ENCODE results near the gene CD3E. TPM values are rescaled to one million over a fixed set of nuclear protein-coding genes. Genes with fewer than 3 reads are reported as not detected.

Gene CD3E
- total RNA-seq, 4 donors from 2014 or later = 0.48 to 2.4 TPM; not detected in 2

GRCh38 chr11:118272001-118272400, 32.5 kb upstream of the CD3E start:
- no peak overlapping the region for H3K27ac ChIP-seq
- no peak for TF ChIP-seq POLR2A (IDR thresholded peaks at IDR 0.05)
- TF ChIP-seq, protein P1, sequence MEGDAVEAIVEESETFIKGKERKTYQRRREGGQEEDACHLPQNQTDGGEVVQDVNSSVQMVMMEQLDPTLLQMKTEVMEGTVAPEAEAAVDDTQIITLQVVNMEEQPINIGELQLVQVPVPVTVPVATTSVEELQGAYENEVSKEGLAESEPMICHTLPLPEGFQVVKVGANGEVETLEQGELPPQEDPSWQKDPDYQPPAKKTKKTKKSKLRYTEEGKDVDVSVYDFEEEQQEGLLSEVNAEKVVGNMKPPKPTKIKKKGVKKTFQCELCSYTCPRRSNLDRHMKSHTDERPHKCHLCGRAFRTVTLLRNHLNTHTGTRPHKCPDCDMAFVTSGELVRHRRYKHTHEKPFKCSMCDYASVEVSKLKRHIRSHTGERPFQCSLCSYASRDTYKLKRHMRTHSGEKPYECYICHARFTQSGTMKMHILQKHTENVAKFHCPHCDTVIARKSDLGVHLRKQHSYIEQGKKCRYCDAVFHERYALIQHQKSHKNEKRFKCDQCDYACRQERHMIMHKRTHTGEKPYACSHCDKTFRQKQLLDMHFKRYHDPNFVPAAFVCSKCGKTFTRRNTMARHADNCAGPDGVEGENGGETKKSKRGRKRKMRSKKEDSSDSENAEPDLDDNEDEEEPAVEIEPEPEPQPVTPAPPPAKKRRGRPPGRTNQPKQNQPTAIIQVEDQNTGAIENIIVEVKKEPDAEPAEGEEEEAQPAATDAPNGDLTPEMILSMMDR (IDR thresholded peaks at IDR 0.05) = no peak
- DNase-seq = no peak
- H3K36me3 ChIP-seq = no peaks in the 10 kb centered on the region
- no peak overlapping the region for H3K4me3 ChIP-seq
- intact Hi-C loops (cut with DNase I; ENCODE audit: low total_unique reads) = no loop called here
- H3K9me3 ChIP-seq = no peaks in the 10 kb centered on the region
- no peaks in the 10 kb centered on the region for H3K4me1 ChIP-seq
- peaks cover 0 to 4% of the 10 kb centered on the region in 2 donors for H3K27me3 ChIP-seq

- DNase-seq = no peak
- Histone ChIP-seq H3K27me3 (peaks cover 0 to 4% of the 10 kb centered on the region in 2 donors), H3K9me3 (no peaks in the 10 kb centered on the region), H3K36me3 (no peaks in the 10 kb centered on the region), H3K27ac (peak overlapping the region; percentile 45 to 52), H3K4me3 (no peak overlapping the region), H3K4me1 (no peaks in the 10 kb centered on the region)
- TF ChIP-seq, protein P1 (IDR thresholded peaks at IDR 0.05) = no peak
- no peak for TF ChIP-seq POLR2A (IDR thresholded peaks at IDR 0.05)
- intact Hi-C loops (cut with DNase I; ENCODE audit: low total_unique reads) = no loop called here
Measured at GRCh38 chr11:118274186-118274585, 30.3 kb upstream of the CD3E start.

DNA sequence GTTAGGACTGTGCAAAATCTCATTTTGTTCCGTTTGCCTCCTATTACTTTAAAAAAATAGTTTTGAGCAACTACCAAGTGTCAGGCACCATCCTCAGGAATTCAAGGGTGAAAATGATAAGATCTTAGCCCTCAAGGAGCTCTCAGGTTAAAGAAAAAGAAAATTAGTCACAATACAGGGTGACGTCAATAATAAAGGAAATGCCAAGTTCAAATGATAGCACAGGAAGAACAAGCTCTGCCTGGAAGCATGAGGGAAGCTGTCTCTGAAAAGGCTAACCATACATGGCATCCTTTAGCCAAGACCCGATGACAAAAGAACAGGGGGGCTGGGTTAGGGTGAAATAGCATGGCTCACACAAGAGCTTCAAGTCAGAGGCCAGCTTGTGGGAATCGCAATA, 29.4 kb upstream of the CD3E start:
- no peaks in the 10 kb centered on the region for H3K36me3 ChIP-seq
- peaks cover 0 to 4% of the 10 kb centered on the region in 2 donors for H3K27me3 ChIP-seq
- H3K9me3 ChIP-seq = no peaks in the 10 kb centered on the region
- H3K4me3 ChIP-seq = no peak overlapping the region
- DNase-seq = peak in 1 of 2 donors; percentile 37
- no peaks in the 10 kb centered on the region for H3K4me1 ChIP-seq
- intact Hi-C loops (cut with DNase I; ENCODE audit: low total_unique reads) = no loop called here
- TF ChIP-seq, protein P1 (IDR thresholded peaks at IDR 0.05) = no peak
- no peak for TF ChIP-seq POLR2A (IDR thresholded peaks at IDR 0.05)
- peak overlapping the region; percentile 52 for H3K27ac ChIP-seq

DNA sequence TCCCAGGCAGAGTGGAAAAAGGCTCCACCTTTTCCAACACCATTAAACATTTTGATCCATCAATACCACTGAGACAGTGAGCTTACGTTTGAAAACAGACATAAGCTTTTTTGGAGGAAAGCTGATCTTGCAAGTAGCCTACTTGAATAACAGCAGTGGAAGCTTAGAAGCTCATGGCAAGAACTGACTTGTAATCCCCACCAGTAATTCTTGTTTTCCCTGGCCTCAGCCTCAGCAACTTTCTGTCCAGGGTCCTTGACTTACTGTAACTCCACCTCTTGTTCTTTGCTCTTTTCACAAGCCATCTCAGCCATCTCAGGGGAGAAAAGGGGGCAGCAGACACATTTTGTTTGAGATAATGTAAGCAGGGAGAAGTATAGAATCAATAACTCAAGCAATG, 28.1 kb upstream of the CD3E start:
- Histone ChIP-seq H3K36me3 (no peaks in the 10 kb centered on the region), H3K27me3 (peaks cover 0 to 4% of the 10 kb centered on the region in 2 donors), H3K27ac (peak overlapping the region in 1 of 2 donors; percentile 63), H3K9me3 (no peaks in the 10 kb centered on the region), H3K4me1 (no peaks in the 10 kb centered on the region), H3K4me3 (no peak overlapping the region)
- intact Hi-C loops (cut with DNase I; ENCODE audit: low total_unique reads) = no loop called here
- TF ChIP-seq, protein P1 (IDR thresholded peaks at IDR 0.05) = no peak
- no peak for TF ChIP-seq POLR2A (IDR thresholded peaks at IDR 0.05)
- DNase-seq = no peak

DNA sequence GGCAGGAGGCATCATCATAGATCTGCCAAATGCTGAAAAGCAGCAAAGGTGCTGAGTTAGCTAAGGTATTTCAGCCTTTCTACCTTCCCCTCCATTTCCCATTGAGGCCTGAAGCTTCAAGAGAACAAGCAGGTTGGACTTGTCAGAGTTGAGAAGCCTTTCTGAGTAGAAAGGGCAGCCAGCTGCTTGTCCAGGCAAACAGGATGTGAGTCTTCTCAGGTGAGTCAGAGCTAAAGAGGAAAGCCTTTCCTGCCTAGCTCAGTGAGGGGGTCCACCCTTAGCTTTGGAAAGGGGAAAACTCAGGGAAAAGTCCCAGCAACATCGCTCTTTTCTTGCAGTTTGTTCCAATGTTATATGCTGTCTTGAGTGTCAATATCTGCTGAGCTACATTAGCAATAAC, 27.2 kb upstream of the CD3E start:
- peaks cover 0 to 4% of the 10 kb centered on the region in 2 donors for H3K27me3 ChIP-seq
- H3K4me1 ChIP-seq = no peaks in the 10 kb centered on the region
- H3K27ac ChIP-seq = peak overlapping the region; percentile 7 to 63
- H3K4me3 ChIP-seq = no peak overlapping the region
- TF ChIP-seq POLR2A (IDR thresholded peaks at IDR 0.05) = no peak
- TF ChIP-seq, protein P1 (IDR thresholded peaks at IDR 0.05) = no peak
- H3K36me3 ChIP-seq = no peaks in the 10 kb centered on the region
- peak in 1 of 2 donors; percentile 22 for DNase-seq
- intact Hi-C loops (cut with DNase I; ENCODE audit: low total_unique reads) = no loop called here
- no peaks in the 10 kb centered on the region for H3K9me3 ChIP-seq

All from uterus (tissue), 4 donors.